SK-N-SH treated with all-trans-retinoic acid at 6 μM for 48 hours (cell line): ENCODE measurements around the gene MBLAC2.

Source experiments
- BACH2 ChIP-seq: fragments of 250-450 bp; sonication (Bioruptor Pico); IDR thresholded peaks from 2 replicates; pipeline ENCODE4 v1.9.0; 2021; ENCODE audit warnings: mild to moderate bottlenecking, borderline replicate concordance
- GLIS3 ChIP-seq: fragments of 250-450 bp; sonication (Bioruptor Pico); IDR thresholded peaks from 2 replicates; pipeline ENCODE4 v1.5.0; 2020; ENCODE audit warnings: mild to moderate bottlenecking, moderate library complexity
- ISL1 ChIP-seq: fragments of 250-450 bp; sonication (Bioruptor Pico); IDR thresholded peaks from 2 replicates; pipeline ENCODE4 v2.1.2; 2022; ENCODE audit warnings: mild to moderate bottlenecking, moderate library complexity
- TCF4 ChIP-seq: fragments of 250-450 bp; sonication (Bioruptor Pico); IDR thresholded peaks from 2 replicates; pipeline ENCODE4 v1.8.0; 2021; ENCODE audit warnings: mild to moderate bottlenecking, moderate library complexity, borderline replicate concordance
- ZFP3 ChIP-seq: fragments of 250-450 bp; sonication (Bioruptor Pico); IDR thresholded peaks from 2 replicates; pipeline ENCODE4 v1.5.0; 2020; ENCODE audit warnings: mild to moderate bottlenecking, moderate library complexity
- ZFP30 ChIP-seq: fragments of 450-650 bp; formaldehyde crosslinking; IDR thresholded peaks from 2 replicates; pipeline ENCODE4 v1.5.0; 2022; ENCODE audit warnings: mild to moderate bottlenecking, moderate library complexity
- ZNF70 ChIP-seq: fragments of 450-650 bp; formaldehyde crosslinking; IDR thresholded peaks from 2 replicates; pipeline ENCODE4 v1.5.0; 2020; ENCODE audit warnings: mild to moderate bottlenecking, moderate library complexity
- TF ChIP-seq, protein P1 (sequence below): fragments of 250-450 bp; sonication (Bioruptor Pico); IDR thresholded peaks from 2 replicates; pipeline ENCODE4 v1.5.1; 2021; ENCODE audit warnings: mild to moderate bottlenecking, moderate library complexity
- TF ChIP-seq, protein P2 (sequence below): fragments of 250-450 bp; sonication (Bioruptor Pico); IDR thresholded peaks from 2 replicates; pipeline ENCODE4 v1.8.0; 2020; ENCODE audit warnings: mild to moderate bottlenecking, moderate library complexity, borderline replicate concordance
- TF ChIP-seq, protein P3 (sequence below): fragments of 250-450 bp; sonication (Bioruptor Pico); IDR thresholded peaks from 2 replicates; pipeline ENCODE4 v1.5.1; 2020; ENCODE audit warnings: low read depth, mild to moderate bottlenecking, moderate library complexity

DNA sequence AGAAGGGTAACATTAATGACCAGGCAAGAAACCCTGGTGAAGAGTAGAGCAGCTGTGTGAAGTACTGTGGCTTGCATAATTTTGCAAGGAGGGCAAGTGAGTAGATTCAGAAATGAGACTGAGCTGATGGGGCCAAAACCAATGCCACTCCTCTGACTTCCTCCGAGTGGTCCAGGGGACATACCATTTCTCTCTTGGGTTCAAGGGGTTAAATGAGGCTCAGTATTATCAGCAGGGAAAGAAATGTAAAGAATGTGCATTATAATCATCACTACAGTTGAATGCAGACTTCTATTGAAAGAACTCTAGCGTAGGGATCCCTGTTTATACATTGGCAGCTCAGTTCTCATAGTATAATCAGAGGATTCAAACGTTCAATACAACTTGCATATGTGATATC, 10.0 kb upstream of the MBLAC2 start:
- TF ChIP-seq, protein P1, sequence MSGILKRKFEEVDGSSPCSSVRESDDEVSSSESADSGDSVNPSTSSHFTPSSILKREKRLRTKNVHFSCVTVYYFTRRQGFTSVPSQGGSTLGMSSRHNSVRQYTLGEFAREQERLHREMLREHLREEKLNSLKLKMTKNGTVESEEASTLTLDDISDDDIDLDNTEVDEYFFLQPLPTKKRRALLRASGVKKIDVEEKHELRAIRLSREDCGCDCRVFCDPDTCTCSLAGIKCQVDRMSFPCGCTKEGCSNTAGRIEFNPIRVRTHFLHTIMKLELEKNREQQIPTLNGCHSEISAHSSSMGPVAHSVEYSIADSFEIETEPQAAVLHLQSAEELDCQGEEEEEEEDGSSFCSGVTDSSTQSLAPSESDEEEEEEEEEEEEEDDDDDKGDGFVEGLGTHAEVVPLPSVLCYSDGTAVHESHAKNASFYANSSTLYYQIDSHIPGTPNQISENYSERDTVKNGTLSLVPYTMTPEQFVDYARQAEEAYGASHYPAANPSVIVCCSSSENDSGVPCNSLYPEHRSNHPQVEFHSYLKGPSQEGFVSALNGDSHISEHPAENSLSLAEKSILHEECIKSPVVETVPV (CRISPR knock-in tag) = no peak
- no peak for TF ChIP-seq TCF4
- no peak for TF ChIP-seq GLIS3 (CRISPR knock-in tag)
- TF ChIP-seq, protein P2, sequence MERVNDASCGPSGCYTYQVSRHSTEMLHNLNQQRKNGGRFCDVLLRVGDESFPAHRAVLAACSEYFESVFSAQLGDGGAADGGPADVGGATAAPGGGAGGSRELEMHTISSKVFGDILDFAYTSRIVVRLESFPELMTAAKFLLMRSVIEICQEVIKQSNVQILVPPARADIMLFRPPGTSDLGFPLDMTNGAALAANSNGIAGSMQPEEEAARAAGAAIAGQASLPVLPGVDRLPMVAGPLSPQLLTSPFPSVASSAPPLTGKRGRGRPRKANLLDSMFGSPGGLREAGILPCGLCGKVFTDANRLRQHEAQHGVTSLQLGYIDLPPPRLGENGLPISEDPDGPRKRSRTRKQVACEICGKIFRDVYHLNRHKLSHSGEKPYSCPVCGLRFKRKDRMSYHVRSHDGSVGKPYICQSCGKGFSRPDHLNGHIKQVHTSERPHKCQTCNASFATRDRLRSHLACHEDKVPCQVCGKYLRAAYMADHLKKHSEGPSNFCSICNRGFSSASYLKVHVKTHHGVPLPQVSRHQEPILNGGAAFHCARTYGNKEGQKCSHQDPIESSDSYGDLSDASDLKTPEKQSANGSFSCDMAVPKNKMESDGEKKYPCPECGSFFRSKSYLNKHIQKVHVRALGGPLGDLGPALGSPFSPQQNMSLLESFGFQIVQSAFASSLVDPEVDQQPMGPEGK = no peak
- TF ChIP-seq ZFP30 (CRISPR knock-in tag) = no peak
- TF ChIP-seq ISL1 (CRISPR knock-in tag) = no peak
- no peak for TF ChIP-seq ZNF70 (CRISPR knock-in tag)
- TF ChIP-seq, protein P3, sequence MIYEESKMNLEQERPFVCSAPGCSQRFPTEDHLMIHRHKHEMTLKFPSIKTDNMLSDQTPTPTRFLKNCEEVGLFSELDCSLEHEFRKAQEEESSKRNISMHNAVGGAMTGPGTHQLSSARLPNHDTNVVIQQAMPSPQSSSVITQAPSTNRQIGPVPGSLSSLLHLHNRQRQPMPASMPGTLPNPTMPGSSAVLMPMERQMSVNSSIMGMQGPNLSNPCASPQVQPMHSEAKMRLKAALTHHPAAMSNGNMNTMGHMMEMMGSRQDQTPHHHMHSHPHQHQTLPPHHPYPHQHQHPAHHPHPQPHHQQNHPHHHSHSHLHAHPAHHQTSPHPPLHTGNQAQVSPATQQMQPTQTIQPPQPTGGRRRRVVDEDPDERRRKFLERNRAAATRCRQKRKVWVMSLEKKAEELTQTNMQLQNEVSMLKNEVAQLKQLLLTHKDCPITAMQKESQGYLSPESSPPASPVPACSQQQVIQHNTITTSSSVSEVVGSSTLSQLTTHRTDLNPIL (CRISPR knock-in tag) = no peak
- no peak for TF ChIP-seq BACH2 (CRISPR knock-in tag)
- TF ChIP-seq ZFP3 (CRISPR knock-in tag) = no peak
